Prostate gland (tissue), 2 donors: ENCODE results near the gene R3HDML.

ENCODE experiments used
- POLR2AphosphoS5 ChIP-seq: sonication (generic); formaldehyde crosslinking; IDR thresholded peaks from one replicate; pipeline ENCODE4 v1.6.1; 2017; ENCODE audit warnings: antibody characterized with exemption
- TF ChIP-seq, protein P1 (sequence below), 4 experiments: fragments of 200-600 bp in 2 of 4; fragments of 450-650 bp in 2 of 4; sonication (generic) in 2 of 4; IDR thresholded peaks; 1 replicate in 3 of 4; 2 replicates in 1 of 4; pipeline ENCODE4 v1.5.1; 2016 to 2019; ENCODE audit warnings: antibody characterized with exemption in 4 of 4, mild to moderate bottlenecking in 2 of 4, moderate library complexity in 2 of 4

DNA sequence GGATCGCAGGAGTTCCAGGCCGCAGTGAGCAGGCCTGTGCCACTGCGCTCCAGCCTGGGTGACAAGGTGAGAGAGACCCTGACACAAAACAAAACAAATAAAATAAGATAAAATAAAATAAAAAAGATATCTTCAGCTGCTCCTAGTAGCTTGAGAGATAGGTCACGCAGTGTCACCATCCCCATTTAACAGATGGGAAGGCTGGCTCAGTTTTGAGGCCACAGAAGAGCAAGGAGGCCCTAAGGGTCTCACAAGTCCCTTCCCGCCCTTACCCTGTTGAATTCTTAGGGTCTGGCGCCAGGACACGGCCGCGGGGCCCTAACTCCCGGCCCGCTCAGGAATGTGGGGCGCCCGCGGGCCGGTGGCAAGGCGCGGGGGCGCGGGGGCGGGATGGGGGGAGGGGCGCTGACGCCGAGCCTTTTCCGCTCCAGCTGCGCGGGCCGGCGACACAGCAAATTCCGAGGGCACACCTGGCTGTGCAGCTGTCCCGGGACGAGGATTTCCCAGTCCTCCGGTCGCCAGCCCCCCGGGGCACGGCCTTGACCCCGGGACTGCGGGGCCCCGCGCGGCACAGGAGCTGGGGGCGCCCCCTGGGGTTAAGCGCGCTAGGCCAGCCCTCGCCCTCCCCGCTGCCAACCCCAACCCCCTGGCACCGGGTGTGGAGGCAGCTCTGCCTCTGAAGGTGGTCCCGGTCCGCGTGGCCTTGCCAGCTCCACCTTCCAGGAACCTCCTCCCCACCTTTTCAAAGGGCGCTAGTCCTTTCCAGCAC lies 10.3 kb upstream of the R3HDML start:
- TF ChIP-seq, protein P1, sequence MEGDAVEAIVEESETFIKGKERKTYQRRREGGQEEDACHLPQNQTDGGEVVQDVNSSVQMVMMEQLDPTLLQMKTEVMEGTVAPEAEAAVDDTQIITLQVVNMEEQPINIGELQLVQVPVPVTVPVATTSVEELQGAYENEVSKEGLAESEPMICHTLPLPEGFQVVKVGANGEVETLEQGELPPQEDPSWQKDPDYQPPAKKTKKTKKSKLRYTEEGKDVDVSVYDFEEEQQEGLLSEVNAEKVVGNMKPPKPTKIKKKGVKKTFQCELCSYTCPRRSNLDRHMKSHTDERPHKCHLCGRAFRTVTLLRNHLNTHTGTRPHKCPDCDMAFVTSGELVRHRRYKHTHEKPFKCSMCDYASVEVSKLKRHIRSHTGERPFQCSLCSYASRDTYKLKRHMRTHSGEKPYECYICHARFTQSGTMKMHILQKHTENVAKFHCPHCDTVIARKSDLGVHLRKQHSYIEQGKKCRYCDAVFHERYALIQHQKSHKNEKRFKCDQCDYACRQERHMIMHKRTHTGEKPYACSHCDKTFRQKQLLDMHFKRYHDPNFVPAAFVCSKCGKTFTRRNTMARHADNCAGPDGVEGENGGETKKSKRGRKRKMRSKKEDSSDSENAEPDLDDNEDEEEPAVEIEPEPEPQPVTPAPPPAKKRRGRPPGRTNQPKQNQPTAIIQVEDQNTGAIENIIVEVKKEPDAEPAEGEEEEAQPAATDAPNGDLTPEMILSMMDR (IDR thresholded peaks at IDR 0.05) = no peak
- no peak for TF ChIP-seq POLR2AphosphoS5
